ENCODE results near the gene AFAP1L1. TPM values are rescaled to one million over a fixed set of nuclear protein-coding genes. Genes with fewer than 3 reads are reported as not detected.

AFAP1L1 gene
- total RNA-seq, 1 donor from 2014 or later: 8.3 TPM

DNA sequence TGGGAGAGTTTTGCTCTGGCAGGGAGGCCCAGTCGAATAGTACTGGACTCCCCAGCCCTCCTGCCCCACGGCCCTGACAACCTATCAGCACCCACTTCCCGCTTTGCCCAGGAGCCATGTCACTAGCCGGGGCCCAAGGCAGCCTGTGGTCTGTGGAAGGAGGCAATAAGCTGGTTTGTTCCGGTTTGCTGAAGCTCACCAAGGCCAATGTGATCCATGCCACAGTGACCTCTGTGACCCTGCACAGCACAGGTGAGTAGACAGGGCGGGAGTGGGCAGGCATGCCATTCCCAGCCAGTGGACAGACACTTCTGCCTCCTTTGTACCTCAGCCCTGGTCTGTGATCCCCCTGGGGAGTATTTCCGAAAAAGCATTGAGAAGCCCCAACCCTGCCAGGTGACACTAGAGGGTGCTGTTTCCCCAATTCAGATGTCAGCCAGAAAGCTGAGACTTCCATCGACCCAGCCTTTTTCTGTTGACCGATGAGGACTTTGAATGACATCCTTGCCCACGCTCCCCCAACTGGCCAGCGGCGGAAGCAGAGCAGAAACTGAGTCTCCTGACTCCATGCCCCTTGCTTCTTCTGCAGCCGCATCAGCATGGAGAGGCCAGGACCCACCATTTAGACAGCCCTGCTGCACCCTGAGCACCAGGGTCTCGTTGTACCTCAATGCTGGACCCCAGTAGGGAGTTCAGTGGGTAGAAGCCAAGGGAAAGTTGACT is 95.8 kb downstream of the AFAP1L1 start:
- H3K79me2 ChIP-seq (ENCODE audit: insufficient read depth, low read length): no peaks in the 10 kb centered on the region
- H4K20me1 ChIP-seq (ENCODE audit: insufficient read depth, low read length): no peaks in the 10 kb centered on the region
- Mint-ChIP-seq H3K27me3 (ENCODE audit: low read depth, unreplicated experiment) (no peaks in the 10 kb centered on the region), H3K36me3 (ENCODE audit: low read depth, unreplicated experiment) (no peaks in the 10 kb centered on the region), H3K4me1 (ENCODE audit: low read depth, unreplicated experiment) (peaks cover 16% of the 10 kb centered on the region), H3K4me3 (ENCODE audit: unreplicated experiment) (no peak overlapping the region), H3K27ac (ENCODE audit: unreplicated experiment) (peak overlapping the region; percentile 48), H3K9me3 (ENCODE audit: unreplicated experiment) (no peaks in the 10 kb centered on the region)
- H3K36me3 ChIP-seq (ENCODE audit: insufficient read depth, low read length): no peaks in the 10 kb centered on the region
- H2AFZ ChIP-seq (ENCODE audit: low read depth, low read length): peak overlapping the region; percentile 48
- FAIRE-seq (no peak), DNase-seq (ENCODE audit: low read depth) (peak; percentile 18)
- no peaks in the 10 kb centered on the region for H3K9me3 ChIP-seq (ENCODE audit: insufficient read depth, low read depth, low read length)
- no peaks in the 10 kb centered on the region for H3K4me1 ChIP-seq (ENCODE audit: insufficient read depth, low read length)
- TF ChIP-seq EZH2 (IDR thresholded peaks at IDR 0.05; ENCODE audit: insufficient read depth, low read length): no peak
- peak; percentile 94 for TF ChIP-seq CTCF (IDR thresholded peaks at IDR 0.05; ENCODE audit: insufficient read depth, low read depth, low read length)
- H3K27me3 ChIP-seq (ENCODE audit: insufficient read depth, low read length): no peaks in the 10 kb centered on the region
- peak overlapping the region; percentile 8 for H3K4me2 ChIP-seq (ENCODE audit: low read length)
- no peak overlapping the region for H3K9ac ChIP-seq (ENCODE audit: low read length)
- no peak overlapping the region for H3K4me3 ChIP-seq (ENCODE audit: insufficient read depth, low read depth, low read length)
- no peak overlapping the region for H3K27ac ChIP-seq (ENCODE audit: low read depth, low read length)

DNA sequence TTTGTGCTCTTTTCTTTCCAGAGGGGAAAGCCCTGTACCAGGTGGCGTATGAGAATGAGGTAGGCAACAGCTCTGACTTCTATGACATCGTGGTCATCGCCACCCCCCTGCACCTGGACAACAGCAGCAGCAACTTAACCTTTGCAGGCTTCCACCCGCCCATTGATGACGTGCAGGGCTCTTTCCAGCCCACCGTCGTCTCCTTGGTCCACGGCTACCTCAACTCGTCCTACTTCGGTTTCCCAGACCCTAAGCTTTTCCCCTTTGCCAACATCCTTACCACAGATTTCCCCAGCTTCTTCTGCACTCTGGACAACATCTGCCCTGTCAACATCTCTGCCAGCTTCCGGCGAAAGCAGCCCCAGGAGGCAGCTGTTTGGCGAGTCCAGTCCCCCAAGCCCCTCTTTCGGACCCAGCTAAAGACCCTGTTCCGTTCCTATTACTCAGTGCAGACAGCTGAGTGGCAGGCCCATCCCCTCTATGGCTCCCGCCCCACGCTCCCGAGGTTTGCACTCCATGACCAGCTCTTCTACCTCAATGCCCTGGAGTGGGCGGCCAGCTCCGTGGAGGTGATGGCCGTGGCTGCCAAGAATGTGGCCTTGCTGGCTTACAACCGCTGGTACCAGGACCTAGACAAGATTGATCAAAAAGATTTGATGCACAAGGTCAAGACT is 96.5 kb downstream of the AFAP1L1 start:
- no peak for TF ChIP-seq EZH2 (IDR thresholded peaks at IDR 0.05; ENCODE audit: insufficient read depth, low read length)
- TF ChIP-seq CTCF (IDR thresholded peaks at IDR 0.05; ENCODE audit: insufficient read depth, low read depth, low read length): no peak
- H3K4me1 Mint-ChIP-seq (ENCODE audit: low read depth, unreplicated experiment): peaks cover 16% of the 10 kb centered on the region
- Histone ChIP-seq H4K20me1 (ENCODE audit: insufficient read depth, low read length) (no peaks in the 10 kb centered on the region), H3K4me3 (ENCODE audit: insufficient read depth, low read depth, low read length) (no peak overlapping the region), H3K4me2 (ENCODE audit: low read length) (no peak overlapping the region), H3K27me3 (ENCODE audit: insufficient read depth, low read length) (no peaks in the 10 kb centered on the region), H3K36me3 (ENCODE audit: insufficient read depth, low read length) (no peaks in the 10 kb centered on the region), H3K79me2 (ENCODE audit: insufficient read depth, low read length) (no peaks in the 10 kb centered on the region), H3K4me1 (ENCODE audit: insufficient read depth, low read length) (no peaks in the 10 kb centered on the region), H3K9ac (ENCODE audit: low read length) (no peak overlapping the region), H3K27ac (ENCODE audit: low read depth, low read length) (no peak overlapping the region), H3K9me3 (ENCODE audit: insufficient read depth, low read depth, low read length) (no peaks in the 10 kb centered on the region), H2AFZ (ENCODE audit: low read depth, low read length) (peak overlapping the region; percentile 48)
- no peak overlapping the region for H3K4me3 Mint-ChIP-seq (ENCODE audit: unreplicated experiment)
- H3K36me3 Mint-ChIP-seq (ENCODE audit: low read depth, unreplicated experiment): no peaks in the 10 kb centered on the region
- no peak for DNase-seq (ENCODE audit: low read depth)
- H3K27ac Mint-ChIP-seq (ENCODE audit: unreplicated experiment): peak overlapping the region; percentile 38
- no peaks in the 10 kb centered on the region for H3K27me3 Mint-ChIP-seq (ENCODE audit: low read depth, unreplicated experiment)
- FAIRE-seq: no peak
- no peaks in the 10 kb centered on the region for H3K9me3 Mint-ChIP-seq (ENCODE audit: unreplicated experiment)

DNA sequence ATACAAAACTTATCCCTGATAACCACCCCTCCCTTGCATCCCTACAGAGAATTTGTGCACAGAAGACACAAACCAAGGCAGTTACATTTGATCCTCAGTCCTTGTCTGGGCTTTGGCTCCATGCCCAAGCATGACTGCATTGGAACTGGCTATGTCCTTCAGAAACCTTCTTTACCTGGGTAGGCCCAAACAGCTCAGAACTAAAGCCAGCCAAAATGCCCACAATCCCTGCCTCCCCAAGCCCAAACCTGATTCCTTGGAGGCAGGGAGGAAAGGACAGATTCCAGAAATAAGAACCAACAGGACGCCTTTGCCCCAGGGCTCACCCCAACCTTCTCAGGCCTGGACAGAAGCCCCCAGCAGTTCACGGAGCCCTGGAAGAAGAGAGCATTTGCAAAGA is 99.2 kb downstream of the AFAP1L1 start:
- H3K27me3 ChIP-seq (ENCODE audit: insufficient read depth, low read length): no peaks in the 10 kb centered on the region
- FAIRE-seq (no peak), DNase-seq (ENCODE audit: low read depth) (no peak)
- Mint-ChIP-seq H3K27me3 (ENCODE audit: low read depth, unreplicated experiment) (no peaks in the 10 kb centered on the region), H3K9me3 (ENCODE audit: unreplicated experiment) (no peaks in the 10 kb centered on the region), H3K27ac (ENCODE audit: unreplicated experiment) (no peak overlapping the region), H3K4me3 (ENCODE audit: unreplicated experiment) (no peak overlapping the region), H3K36me3 (ENCODE audit: low read depth, unreplicated experiment) (no peaks in the 10 kb centered on the region), H3K4me1 (ENCODE audit: low read depth, unreplicated experiment) (peaks cover 16% of the 10 kb centered on the region)
- no peaks in the 10 kb centered on the region for H4K20me1 ChIP-seq (ENCODE audit: insufficient read depth, low read length)
- TF ChIP-seq EZH2 (IDR thresholded peaks at IDR 0.05; ENCODE audit: insufficient read depth, low read length) (no peak), CTCF (IDR thresholded peaks at IDR 0.05; ENCODE audit: insufficient read depth, low read depth, low read length) (no peak)
- no peak overlapping the region for H3K4me3 ChIP-seq (ENCODE audit: insufficient read depth, low read depth, low read length)
- no peak overlapping the region for H3K9ac ChIP-seq (ENCODE audit: low read length)
- H3K27ac ChIP-seq (ENCODE audit: low read depth, low read length): no peak overlapping the region
- no peaks in the 10 kb centered on the region for H3K4me1 ChIP-seq (ENCODE audit: insufficient read depth, low read length)
- no peaks in the 10 kb centered on the region for H3K9me3 ChIP-seq (ENCODE audit: insufficient read depth, low read depth, low read length)
- no peaks in the 10 kb centered on the region for H3K36me3 ChIP-seq (ENCODE audit: insufficient read depth, low read length)
- H3K79me2 ChIP-seq (ENCODE audit: insufficient read depth, low read length): no peaks in the 10 kb centered on the region
- H3K4me2 ChIP-seq (ENCODE audit: low read length): no peak overlapping the region
- H2AFZ ChIP-seq (ENCODE audit: low read depth, low read length): no peak overlapping the region
